KMS-11 (cell line): Measurements from ENCODE around the gene RPS19BP1.

Experiments used
- H2AFZ ChIP-seq: fragments of 200-600 bp; sonication (generic); 2 replicates; pipeline ENCODE4 v1.6.1; 2016; ENCODE audit warnings: antibody characterized with exemption, mixed run types, low read depth
- H3K27ac ChIP-seq: fragments of 200-600 bp; sonication (generic); 2 replicates; pipeline ENCODE4 v1.6.1; 2016; ENCODE audit warnings: mild to moderate bottlenecking, mixed run types
- H3K27me3 ChIP-seq: fragments of 200-600 bp; sonication (generic); 2 replicates; pipeline ENCODE4 v1.6.1; 2017; ENCODE audit warnings: mild to moderate bottlenecking, low read depth, mixed run types, moderate library complexity; ENCODE audit not compliant: insufficient read depth
- H3K36me3 ChIP-seq: fragments of 200-600 bp; sonication (generic); 2 replicates; pipeline ENCODE4 v1.6.1; 2017; ENCODE audit warnings: mild to moderate bottlenecking, mixed run types; ENCODE audit not compliant: insufficient read depth
- H3K4me1 ChIP-seq: fragments of 200-600 bp; sonication (generic); 2 replicates; pipeline ENCODE4 v1.6.1; 2016; ENCODE audit warnings: mild to moderate bottlenecking, low read depth, mixed run types; ENCODE audit not compliant: poor library complexity, severe bottlenecking
- H3K4me2 ChIP-seq: fragments of 200-600 bp; sonication (generic); 2 replicates; pipeline ENCODE4 v1.7.0; 2016; ENCODE audit warnings: mild to moderate bottlenecking, mixed run types
- H3K4me3 ChIP-seq: fragments of 200-600 bp; sonication (generic); IDR thresholded peaks from 2 replicates; pipeline ENCODE4 v1.6.1; 2017; ENCODE audit warnings: low read depth, low read length, mixed read lengths; ENCODE audit not compliant: insufficient read depth
- H3K79me2 ChIP-seq: fragments of 200-600 bp; sonication (generic); 2 replicates; pipeline ENCODE4 v1.6.1; 2016; ENCODE audit warnings: low read depth, mixed run types; ENCODE audit not compliant: insufficient read depth
- H3K9ac ChIP-seq: fragments of 200-600 bp; sonication (generic); 2 replicates; pipeline ENCODE4 v1.6.1; 2016; ENCODE audit warnings: mild to moderate bottlenecking, mixed run types
- H4K20me1 ChIP-seq: fragments of 200-600 bp; sonication (generic); 2 replicates; pipeline ENCODE4 v1.6.1; 2016; ENCODE audit warnings: mild to moderate bottlenecking, mixed run types; ENCODE audit not compliant: insufficient read depth
- CTCF ChIP-seq: fragments of 200-600 bp; sonication (generic); conservative IDR thresholded peaks from 2 replicates; pipeline ENCODE4 v1.6.1; 2017; ENCODE audit warnings: low read depth, mild to moderate bottlenecking, antibody characterized with exemption, low read length, moderate library complexity, mixed read lengths

RPS19BP1 gene

GRCh38 chr22:39569066-39569465, 36.5 kb upstream of the RPS19BP1 start:
- no peak overlapping the region for H3K9ac ChIP-seq
- H3K4me2 ChIP-seq, result no peak overlapping the region
- no peaks in the 10 kb centered on the region for H4K20me1 ChIP-seq
- no peak overlapping the region for H2AFZ ChIP-seq
- no peak overlapping the region for H3K4me3 ChIP-seq
- no peaks in the 10 kb centered on the region for H3K79me2 ChIP-seq
- peaks cover 39% of the 10 kb centered on the region for H3K27me3 ChIP-seq
- no peak for TF ChIP-seq CTCF
- no peaks in the 10 kb centered on the region for H3K36me3 ChIP-seq
- H3K27ac ChIP-seq, result no peak overlapping the region
- H3K4me1 ChIP-seq, result no peaks in the 10 kb centered on the region

- H3K79me2 ChIP-seq, result no peaks in the 10 kb centered on the region
- no peak overlapping the region for H3K4me2 ChIP-seq
- no peak overlapping the region for H3K4me3 ChIP-seq
- H3K27ac ChIP-seq, result no peak overlapping the region
- H3K9ac ChIP-seq, result no peak overlapping the region
- H3K27me3 ChIP-seq, result peaks cover 32% of the 10 kb centered on the region
- no peak overlapping the region for H2AFZ ChIP-seq
- no peaks in the 10 kb centered on the region for H4K20me1 ChIP-seq
- no peaks in the 10 kb centered on the region for H3K4me1 ChIP-seq
- no peak for TF ChIP-seq CTCF
- H3K36me3 ChIP-seq, result no peaks in the 10 kb centered on the region
These were observed 35.9 kb upstream of the RPS19BP1 start for GRCh38 chr22:39568278-39568981.

GRCh38 chr22:39567135-39567946, 34.8 kb upstream of the RPS19BP1 start:
- Histone ChIP-seq H3K79me2 (no peaks in the 10 kb centered on the region), H3K9ac (no peak overlapping the region), H3K36me3 (no peaks in the 10 kb centered on the region), H3K27me3 (peaks cover 21% of the 10 kb centered on the region), H2AFZ (no peak overlapping the region), H3K27ac (no peak overlapping the region), H3K4me3 (no peak overlapping the region), H4K20me1 (no peaks in the 10 kb centered on the region), H3K4me1 (no peaks in the 10 kb centered on the region), H3K4me2 (no peak overlapping the region)
- TF ChIP-seq CTCF, result no peak

GRCh38 chr22:39565414-39565944, 32.9 kb upstream of the RPS19BP1 start:
- no peak overlapping the region for H3K4me3 ChIP-seq
- no peaks in the 10 kb centered on the region for H3K79me2 ChIP-seq
- H3K27ac ChIP-seq, result no peak overlapping the region
- no peaks in the 10 kb centered on the region for H3K4me1 ChIP-seq
- H3K27me3 ChIP-seq, result peaks cover 9% of the 10 kb centered on the region; the same call in 1 of the 2 replicates
- H2AFZ ChIP-seq, result no peak overlapping the region
- no peak overlapping the region for H3K4me2 ChIP-seq
- H3K36me3 ChIP-seq, result no peaks in the 10 kb centered on the region
- no peak overlapping the region for H3K9ac ChIP-seq
- H4K20me1 ChIP-seq, result no peaks in the 10 kb centered on the region
- no peak for TF ChIP-seq CTCF
